GM12878 (cell line): ENCODE measurements around the gene PRR35. TPM values are rescaled to one million over a fixed set of nuclear protein-coding genes. Genes with fewer than 3 reads are reported as not detected.

Source experiments
- ATAC-seq: fragments of 200-7000 bp; cut with Tn5 transposase; 3 replicates; pipeline ENCODE4 v1.9.1; 2020; ENCODE audit warnings: mild to moderate bottlenecking, moderate library complexity
- BruUV-seq: library from RNA; stranded (reverse); fragments of 400-500 nt; replicated peaks from 2 replicates; lab custom pipeline; 2021; lab: Mats Ljungman, UMichigan
- CTCF ChIA-PET: fragments of 300-600 bp; sonication (Branson Sonifier 250); formaldehyde crosslinking; extraction: SDS; loops from one replicate; lab custom pipeline; 2021; ENCODE audit warnings: inconsistent platforms; lab: Yijun Ruan, JAX
- POLR2A ChIA-PET: fragments of 350-600 bp; formaldehyde crosslinking; extraction: SDS; loops from one replicate; lab custom pipeline; 2021; ENCODE audit warnings: inconsistent platforms; lab: Charles Lee
- RAD21 ChIA-PET: fragments of 300-600 bp; sonication (Branson Sonifier 250); formaldehyde crosslinking; loops from one replicate; lab custom pipeline; 2023; ENCODE audit warnings: antibody characterized with exemption; ENCODE audit not compliant: unreplicated experiment; lab: Charles Lee
- SMC1A ChIA-PET: fragments of 300-600 bp; sonication (Branson Sonifier 250); formaldehyde crosslinking; loops from one replicate; lab custom pipeline; 2023; ENCODE audit not compliant: unreplicated experiment, uncharacterized antibody; lab: Charles Lee
- DNase-seq: peaks from one replicate; pipeline ENCODE4 v3.0.0-alpha.2; 2011; ENCODE audit warnings: low read depth, low spot score
- FAIRE-seq: peaks from 3 replicates; lab custom pipeline; 2011; peaks lifted over from hg19 to GRCh38; lab: Jason Lieb, UNC
- H2AFZ ChIP-seq: 2 replicates; pipeline ENCODE4 v1.6.0; 2011; ENCODE audit warnings: low read depth, low read length, control low read depth; ENCODE audit not compliant: control insufficient read depth
- H3K27ac ChIP-seq: 2 replicates; pipeline ENCODE4 v1.5.1; 2011; ENCODE audit warnings: control low read depth; ENCODE audit not compliant: control insufficient read depth, insufficient read depth
- H3K27me3 ChIP-seq, 2 experiments: replicated peaks in 1 of 2; 2 replicates each; pipeline versions ENCODE4 v1.6.0 to v1.6.1; 2011; ENCODE audit warnings: low read length in 1 of 2; ENCODE audit not compliant: control insufficient read depth in 2 of 2, insufficient read depth in 2 of 2
- H3K36me3 ChIP-seq, 2 experiments: 2 replicates each; pipeline ENCODE4 v1.5.1; 2011; ENCODE audit warnings: low read length in 1 of 2; ENCODE audit not compliant: control insufficient read depth in 2 of 2, insufficient read depth in 2 of 2
- H3K4me1 ChIP-seq: 2 replicates; pipeline ENCODE4 v1.6.1; 2011; ENCODE audit warnings: mild to moderate bottlenecking, low read length, moderate library complexity, mixed read lengths; ENCODE audit not compliant: control insufficient read depth, insufficient read depth
- H3K4me2 ChIP-seq: 2 replicates; pipeline ENCODE4 v1.6.0; 2011; ENCODE audit warnings: control low read depth; ENCODE audit not compliant: control insufficient read depth, insufficient read depth
- H3K4me3 ChIP-seq: fragments of 200-600 bp; sonication (generic); 2 replicates; pipeline ENCODE4 v1.5.1; 2016
- H3K79me2 ChIP-seq: 2 replicates; pipeline ENCODE4 v1.6.0; 2011; ENCODE audit warnings: low read length; ENCODE audit not compliant: control insufficient read depth, insufficient read depth
- H3K9ac ChIP-seq: 2 replicates; pipeline ENCODE4 v1.8.0; 2011; ENCODE audit warnings: low read length, control low read depth, mixed read lengths; ENCODE audit not compliant: control insufficient read depth, insufficient read depth
- H3K9me3 ChIP-seq: replicated peaks from 3 replicates; pipeline ENCODE4 v1.5.1; 2011; ENCODE audit warnings: mild to moderate bottlenecking, low read length; ENCODE audit not compliant: control insufficient read depth, insufficient read depth
- H4K20me1 ChIP-seq: 2 replicates; pipeline ENCODE4 v1.6.0; 2011; ENCODE audit not compliant: control insufficient read depth, insufficient read depth
- CEBPB ChIP-seq, 2 experiments: fragments of 150-350 bp in 1 of 2; IDR thresholded peaks; 2 replicates each; pipeline ENCODE4 v1.6.1; 2012 to 2014; ENCODE audit warnings: low read depth in 2 of 2, low read length in 2 of 2, borderline replicate concordance in 1 of 2, inconsistent platforms in 1 of 2
- CHD4 ChIP-seq: fragments of 200-600 bp; sonication (generic); IDR thresholded peaks from 2 replicates; pipeline ENCODE4 v1.6.1; 2016; ENCODE audit warnings: mild to moderate bottlenecking
- EGR1 ChIP-seq, 2 experiments: IDR thresholded peaks; 1 replicate in 1 of 2; 2 replicates in 1 of 2; pipeline ENCODE4 v1.6.1; 2011 to 2012; ENCODE audit warnings: low read depth in 2 of 2, low read length in 2 of 2, borderline replicate concordance in 1 of 2, mild to moderate bottlenecking in 1 of 2, moderate library complexity in 1 of 2
- IRF4 ChIP-seq: IDR thresholded peaks from 2 replicates; pipeline ENCODE4 v1.6.1; 2011; ENCODE audit warnings: low read depth, low read length
- YBX1 ChIP-seq: fragments of 450-650 bp; IDR thresholded peaks from 2 replicates; pipeline ENCODE4 v1.6.1; 2016; ENCODE audit warnings: antibody characterized with exemption
- ZNF274 ChIP-seq: IDR thresholded peaks from one replicate; pipeline ENCODE4 v1.8.0; 2011; ENCODE audit not compliant: insufficient read length, insufficient read depth
- whole genome bisulfite sequencing: methylation state at CpG from one replicate; pipeline ENCODE4 v1.1.6; 2016; ENCODE audit warnings: low lambda C conversion rate; ENCODE audit not compliant: insufficient replicate concordance, insufficient coverage; ENCODE audit errors: missing lambda C conversion rate; 5-methylcytosine and 5-hydroxymethylcytosine counted together
- in situ Hi-C: fragments of 300-500 bp; cut with MboI; formaldehyde crosslinking; loops from 9 replicates; pipeline ENCODE4 v1.14.3; 2018; ENCODE audit warnings: mixed read lengths
- intact Hi-C: fragments of 100-400 bp; cut with micrococcal nuclease; formaldehyde crosslinking; loops from one replicate; pipeline ENCODE4 v1.14.2; 2022; ENCODE audit not compliant: unreplicated experiment
- polyA plus RNA-seq, 11 experiments: library from polyadenylated mRNA; depleted of rRNA in 4 of 11; unstranded in 6 of 11; stranded (reverse) in 5 of 11; fragments of >200 nt; fragmentation: Nextera tagmentation in 4 of 11; fragmentation: Illumina TruSeq in 1 of 11; extraction: Ambion mirVana in 4 of 11; extraction: Trizol in 1 of 11; gene quantifications; 1 replicate in 1 of 11; 2 replicates in 10 of 11; pipeline versions ENCODE4 v1.2.1 to v1.2.3, GENCODE V29; 2011 to 2016; ENCODE audit warnings: inconsistent platforms in 2 of 11, missing spikeins in 2 of 11, low read depth in 1 of 11
- total RNA-seq, 4 experiments: library from RNA; depleted of rRNA in 3 of 4; stranded (reverse); fragments of >200 nt in 3 of 4; fragmentation: Illumina TruSeq in 1 of 4; extraction: Trizol in 1 of 4; gene quantifications; 2 replicates each; pipeline versions ENCODE4 v1.2.1 to v1.2.3, GENCODE V29; 2013 to 2021
- TF ChIP-seq, protein P1 (sequence below): fragments of 450-650 bp; IDR thresholded peaks from 2 replicates; pipeline ENCODE4 v1.6.1; 2016; ENCODE audit warnings: mild to moderate bottlenecking, moderate library complexity, borderline replicate concordance
- TF ChIP-seq, protein P2 (sequence below): fragments of 450-650 bp; IDR thresholded peaks from 2 replicates; pipeline ENCODE4 v1.6.1; 2018; ENCODE audit warnings: mild to moderate bottlenecking, low read depth, moderate library complexity; ENCODE audit not compliant: partially characterized antibody

Gene PRR35
- total and polyA plus RNA-seq, 10 of the 15 experiments (the other 5 are each of a cell fraction or from before 2014, with no cell fraction given), result not detected

DNA sequence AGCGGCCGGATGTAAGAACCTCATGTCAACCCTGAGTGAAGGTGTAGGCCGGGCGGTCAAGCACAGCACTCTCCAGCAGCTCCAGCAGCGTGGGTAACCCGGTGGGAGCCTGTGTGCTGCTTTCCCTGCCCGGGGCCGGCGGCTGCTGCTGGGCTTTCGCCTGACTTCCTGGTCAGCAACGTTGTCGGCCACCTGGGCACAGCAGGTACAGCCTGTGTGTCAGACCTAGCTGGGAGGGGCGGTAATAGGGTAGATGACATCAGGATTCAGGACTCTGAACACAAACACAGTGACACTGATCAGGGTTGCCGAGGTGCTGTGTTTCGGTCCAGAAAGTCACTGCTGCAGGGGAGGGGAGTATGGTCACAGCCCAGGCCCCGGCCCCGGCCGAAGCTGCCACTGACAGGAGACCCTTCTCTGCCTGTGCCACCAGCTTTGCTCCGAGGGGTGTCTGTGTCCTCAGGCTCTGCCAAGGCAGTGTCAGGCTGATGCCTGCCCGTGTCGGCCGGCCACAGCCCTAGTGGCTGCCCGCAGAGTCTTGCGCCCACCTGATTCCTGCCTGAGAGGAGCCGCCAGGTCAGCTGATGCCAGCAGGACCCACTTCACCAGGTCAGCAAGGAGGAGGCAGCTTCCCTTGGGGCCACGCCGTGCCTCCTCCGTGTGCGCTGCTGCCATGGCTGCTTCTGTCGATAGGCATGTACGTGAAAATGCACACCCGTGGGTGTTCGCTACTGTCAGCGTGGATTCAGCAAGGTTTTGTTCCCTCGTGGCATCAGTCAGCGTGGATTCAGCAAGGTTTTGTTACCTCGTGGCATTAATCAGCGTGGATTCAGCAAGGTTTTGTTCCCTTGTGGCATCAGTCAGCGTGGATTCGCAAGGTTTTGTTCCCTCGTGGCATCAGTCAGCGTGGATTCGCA is 38.9 kb downstream of the PRR35 start:
- in situ Hi-C loops, result no loop called here
- Histone ChIP-seq H3K79me2 (no peaks in the 10 kb centered on the region), H3K4me1 (no peaks in the 10 kb centered on the region; the same call in 1 of the 2 replicates), H3K27ac (no peak overlapping the region), H3K9ac (no peak overlapping the region), H3K9me3 (no peaks in the 10 kb centered on the region; the same call in 2 of the 3 replicates), H3K27me3 (no peaks in the 10 kb centered on the region), H2AFZ (no peak overlapping the region), H3K36me3 (peaks cover 0 to 4% of the 10 kb centered on the region in 2 experiments; a peak in 2 of 4 replicates), H3K4me3 (no peak overlapping the region), H3K4me2 (no peak overlapping the region), H4K20me1 (no peaks in the 10 kb centered on the region)
- POLR2A ChIA-PET, result no interaction called here
- ATAC-seq (no peak), DNase-seq (no peak), FAIRE-seq (no peak)
- intact Hi-C loops, result no loop called here
- 97% methylated on average over 41 of the region's 43 CpGs for WGBS
- SMC1A ChIA-PET, result no interaction called here
- CTCF ChIA-PET, result interaction anchor here (0.5 to 2.0 kb wide), 2 partner anchors 73 to 376 kb away, joined by 3 to 5 read pairs; no protein-coding TSS in a partner anchor
- TF ChIP-seq, protein P1, sequence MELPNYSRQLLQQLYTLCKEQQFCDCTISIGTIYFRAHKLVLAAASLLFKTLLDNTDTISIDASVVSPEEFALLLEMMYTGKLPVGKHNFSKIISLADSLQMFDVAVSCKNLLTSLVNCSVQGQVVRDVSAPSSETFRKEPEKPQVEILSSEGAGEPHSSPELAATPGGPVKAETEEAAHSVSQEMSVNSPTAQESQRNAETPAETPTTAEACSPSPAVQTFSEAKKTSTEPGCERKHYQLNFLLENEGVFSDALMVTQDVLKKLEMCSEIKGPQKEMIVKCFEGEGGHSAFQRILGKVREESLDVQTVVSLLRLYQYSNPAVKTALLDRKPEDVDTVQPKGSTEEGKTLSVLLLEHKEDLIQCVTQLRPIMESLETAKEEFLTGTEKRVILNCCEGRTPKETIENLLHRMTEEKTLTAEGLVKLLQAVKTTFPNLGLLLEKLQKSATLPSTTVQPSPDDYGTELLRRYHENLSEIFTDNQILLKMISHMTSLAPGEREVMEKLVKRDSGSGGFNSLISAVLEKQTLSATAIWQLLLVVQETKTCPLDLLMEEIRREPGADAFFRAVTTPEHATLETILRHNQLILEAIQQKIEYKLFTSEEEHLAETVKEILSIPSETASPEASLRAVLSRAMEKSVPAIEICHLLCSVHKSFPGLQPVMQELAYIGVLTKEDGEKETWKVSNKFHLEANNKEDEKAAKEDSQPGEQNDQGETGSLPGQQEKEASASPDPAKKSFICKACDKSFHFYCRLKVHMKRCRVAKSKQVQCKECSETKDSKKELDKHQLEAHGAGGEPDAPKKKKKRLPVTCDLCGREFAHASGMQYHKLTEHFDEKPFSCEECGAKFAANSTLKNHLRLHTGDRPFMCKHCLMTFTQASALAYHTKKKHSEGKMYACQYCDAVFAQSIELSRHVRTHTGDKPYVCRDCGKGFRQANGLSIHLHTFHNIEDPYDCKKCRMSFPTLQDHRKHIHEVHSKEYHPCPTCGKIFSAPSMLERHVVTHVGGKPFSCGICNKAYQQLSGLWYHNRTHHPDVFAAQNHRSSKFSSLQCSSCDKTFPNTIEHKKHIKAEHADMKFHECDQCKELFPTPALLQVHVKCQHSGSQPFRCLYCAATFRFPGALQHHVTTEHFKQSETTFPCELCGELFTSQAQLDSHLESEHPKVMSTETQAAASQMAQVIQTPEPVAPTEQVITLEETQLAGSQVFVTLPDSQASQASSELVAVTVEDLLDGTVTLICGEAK, result no peak
- TF ChIP-seq YBX1 (no peak), CEBPB (IDR thresholded peaks at IDR 0.05; ENCODE audit: borderline replicate concordance in 1 of 2, low read depth in 2 of 2, low read length in 2 of 2) (no peak), EGR1 (IDR thresholded peaks at IDR 0.05; ENCODE audit: borderline replicate concordance in 1 of 2, low read depth in 2 of 2, low read length in 2 of 2) (no peak), CHD4 (no peak), ZNF274 (no peak), IRF4 (no peak)
- TF ChIP-seq, protein P2, sequence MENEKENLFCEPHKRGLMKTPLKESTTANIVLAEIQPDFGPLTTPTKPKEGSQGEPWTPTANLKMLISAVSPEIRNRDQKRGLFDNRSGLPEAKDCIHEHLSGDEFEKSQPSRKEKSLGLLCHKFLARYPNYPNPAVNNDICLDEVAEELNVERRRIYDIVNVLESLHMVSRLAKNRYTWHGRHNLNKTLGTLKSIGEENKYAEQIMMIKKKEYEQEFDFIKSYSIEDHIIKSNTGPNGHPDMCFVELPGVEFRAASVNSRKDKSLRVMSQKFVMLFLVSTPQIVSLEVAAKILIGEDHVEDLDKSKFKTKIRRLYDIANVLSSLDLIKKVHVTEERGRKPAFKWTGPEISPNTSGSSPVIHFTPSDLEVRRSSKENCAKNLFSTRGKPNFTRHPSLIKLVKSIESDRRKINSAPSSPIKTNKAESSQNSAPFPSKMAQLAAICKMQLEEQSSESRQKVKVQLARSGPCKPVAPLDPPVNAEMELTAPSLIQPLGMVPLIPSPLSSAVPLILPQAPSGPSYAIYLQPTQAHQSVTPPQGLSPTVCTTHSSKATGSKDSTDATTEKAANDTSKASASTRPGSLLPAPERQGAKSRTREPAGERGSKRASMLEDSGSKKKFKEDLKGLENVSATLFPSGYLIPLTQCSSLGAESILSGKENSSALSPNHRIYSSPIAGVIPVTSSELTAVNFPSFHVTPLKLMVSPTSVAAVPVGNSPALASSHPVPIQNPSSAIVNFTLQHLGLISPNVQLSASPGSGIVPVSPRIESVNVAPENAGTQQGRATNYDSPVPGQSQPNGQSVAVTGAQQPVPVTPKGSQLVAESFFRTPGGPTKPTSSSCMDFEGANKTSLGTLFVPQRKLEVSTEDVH, result no peak
- BruUV-seq, result no TSS peak
- RAD21 ChIA-PET, result no interaction called here
